GM19239 (cell line): Measurements from ENCODE around the gene C11orf68.

Source experiments
- DNase-seq: peaks from one replicate; pipeline ENCODE4 v3.0.0; 2011; ENCODE audit warnings: low spot score; ENCODE audit not compliant: insufficient read length
- FAIRE-seq: peaks from 2 replicates; lab custom pipeline; 2011; peaks lifted over from hg19 to GRCh38; lab: Jason Lieb, UNC

C11orf68 gene

DNA sequence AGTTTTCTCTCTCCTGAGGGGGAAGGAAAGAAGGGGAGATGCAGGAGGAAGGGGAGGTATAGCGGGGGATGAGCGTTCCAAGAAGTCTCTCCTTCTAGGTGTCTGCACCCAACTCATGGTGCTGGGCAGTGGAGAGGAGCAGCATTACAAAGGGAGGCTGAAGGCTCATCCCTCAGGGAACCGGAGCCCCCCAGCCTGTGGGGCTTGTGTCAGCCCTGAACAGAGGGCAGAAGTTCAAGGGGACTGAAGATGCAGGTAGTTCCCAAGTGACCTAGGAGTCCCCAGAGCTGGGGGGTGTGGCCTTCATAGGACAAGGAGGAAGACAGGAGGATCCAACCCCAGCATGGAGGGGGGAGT, 1.8 kb downstream of the C11orf68 start:
- no peak for DNase-seq
- FAIRE-seq, result no peak

DNA sequence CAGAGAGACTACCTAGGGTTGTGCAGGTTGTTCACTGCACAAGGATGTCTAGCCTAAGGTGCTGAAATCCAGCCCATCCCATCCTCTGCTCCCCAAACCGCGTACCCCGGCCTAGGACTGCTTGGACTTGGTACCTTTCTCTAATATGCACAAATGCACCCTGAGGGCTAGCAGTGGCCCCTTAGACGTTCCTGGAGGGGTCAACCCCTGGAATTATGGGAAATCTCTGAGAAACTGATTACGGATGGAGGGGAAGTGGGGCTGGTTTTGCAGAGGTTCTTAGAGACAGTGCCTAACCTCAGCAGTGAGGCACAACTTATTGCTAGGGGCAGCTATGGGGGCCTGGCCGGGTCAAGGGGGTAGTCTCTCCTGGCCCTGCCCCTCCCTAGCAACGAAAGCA, 2.5 kb downstream of the C11orf68 start:
- DNase-seq (no peak), FAIRE-seq (no peak)

DNA sequence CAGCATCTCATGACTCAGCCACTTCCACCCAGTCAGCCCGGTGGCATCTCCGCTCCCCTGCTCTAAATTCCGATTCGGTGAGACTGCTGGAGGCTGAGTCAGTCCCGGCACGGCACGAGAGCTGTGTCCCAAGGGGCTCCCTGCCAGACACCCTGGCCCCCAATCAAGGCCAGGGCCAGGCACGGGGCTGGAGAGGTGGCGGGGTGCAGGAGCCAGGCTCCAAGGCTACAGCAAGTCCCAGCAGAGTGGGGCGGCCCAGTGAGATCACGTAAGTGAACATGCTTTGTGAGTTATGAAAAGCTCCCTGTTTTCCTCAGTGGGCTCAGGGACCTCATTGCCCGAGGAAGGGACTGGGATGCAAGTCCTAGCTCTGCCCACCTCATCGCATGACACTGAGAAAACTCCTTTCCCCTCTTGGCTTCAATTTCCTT, 3.0 kb downstream of the C11orf68 start:
- FAIRE-seq (no peak), DNase-seq (no peak)

DNA sequence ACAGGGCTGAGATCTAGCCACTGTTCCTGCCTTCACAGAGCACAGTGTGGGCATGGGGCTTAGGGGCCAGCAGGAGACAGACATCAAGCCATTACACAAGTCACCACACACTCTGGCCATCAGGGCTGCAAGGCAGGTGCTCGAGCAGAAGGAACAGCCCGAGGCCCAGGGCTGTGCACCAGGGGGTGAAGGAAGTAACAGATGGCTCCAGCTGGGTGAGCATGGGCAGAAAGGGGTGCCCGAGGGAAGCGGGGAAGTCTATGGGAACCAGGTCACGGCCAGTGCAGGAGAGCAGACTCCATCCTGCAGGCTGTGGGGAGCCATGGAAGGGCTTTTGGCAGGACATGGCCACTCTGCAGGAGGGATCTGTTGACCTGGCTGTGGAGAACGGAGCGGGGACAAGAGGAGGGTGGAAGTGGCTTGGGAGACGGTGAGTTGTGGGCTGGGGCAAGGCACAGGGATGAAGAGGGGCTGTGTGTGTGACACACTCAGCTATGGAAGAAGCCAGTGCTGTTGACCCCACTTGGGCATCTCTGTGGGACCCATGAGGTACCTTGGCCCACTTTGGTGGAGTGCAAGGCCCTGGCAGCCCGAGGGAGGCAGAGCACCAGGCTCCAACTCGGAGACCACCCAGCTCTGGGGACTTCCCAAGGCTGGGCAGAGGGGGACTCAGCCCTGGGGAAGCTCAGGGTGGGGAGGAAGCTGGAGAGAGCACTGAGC, 3.6 kb downstream of the C11orf68 start:
- DNase-seq (no peak), FAIRE-seq (no peak)

DNA sequence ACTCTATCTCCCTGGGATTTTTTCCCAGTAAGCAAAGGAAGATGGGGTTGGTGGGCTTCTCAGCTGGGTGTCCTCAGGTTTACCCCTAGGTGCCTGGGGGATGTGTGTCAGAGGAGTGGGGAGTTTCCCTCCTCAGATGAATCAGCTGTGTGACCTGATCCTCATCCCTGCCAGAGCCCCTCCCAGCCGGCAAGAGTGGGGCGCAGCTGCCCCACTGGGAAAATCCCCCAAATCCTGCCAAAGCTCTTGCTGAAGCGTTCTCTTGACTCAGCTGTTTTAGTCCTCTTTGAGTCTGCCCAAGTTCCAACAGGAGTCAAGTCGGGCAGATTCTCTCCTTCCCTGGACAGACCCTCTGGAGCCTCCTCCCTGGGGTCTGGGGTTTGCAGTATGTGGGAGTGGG, 6.0 kb downstream of the C11orf68 start:
- no peak for DNase-seq
- FAIRE-seq, result no peak

DNA sequence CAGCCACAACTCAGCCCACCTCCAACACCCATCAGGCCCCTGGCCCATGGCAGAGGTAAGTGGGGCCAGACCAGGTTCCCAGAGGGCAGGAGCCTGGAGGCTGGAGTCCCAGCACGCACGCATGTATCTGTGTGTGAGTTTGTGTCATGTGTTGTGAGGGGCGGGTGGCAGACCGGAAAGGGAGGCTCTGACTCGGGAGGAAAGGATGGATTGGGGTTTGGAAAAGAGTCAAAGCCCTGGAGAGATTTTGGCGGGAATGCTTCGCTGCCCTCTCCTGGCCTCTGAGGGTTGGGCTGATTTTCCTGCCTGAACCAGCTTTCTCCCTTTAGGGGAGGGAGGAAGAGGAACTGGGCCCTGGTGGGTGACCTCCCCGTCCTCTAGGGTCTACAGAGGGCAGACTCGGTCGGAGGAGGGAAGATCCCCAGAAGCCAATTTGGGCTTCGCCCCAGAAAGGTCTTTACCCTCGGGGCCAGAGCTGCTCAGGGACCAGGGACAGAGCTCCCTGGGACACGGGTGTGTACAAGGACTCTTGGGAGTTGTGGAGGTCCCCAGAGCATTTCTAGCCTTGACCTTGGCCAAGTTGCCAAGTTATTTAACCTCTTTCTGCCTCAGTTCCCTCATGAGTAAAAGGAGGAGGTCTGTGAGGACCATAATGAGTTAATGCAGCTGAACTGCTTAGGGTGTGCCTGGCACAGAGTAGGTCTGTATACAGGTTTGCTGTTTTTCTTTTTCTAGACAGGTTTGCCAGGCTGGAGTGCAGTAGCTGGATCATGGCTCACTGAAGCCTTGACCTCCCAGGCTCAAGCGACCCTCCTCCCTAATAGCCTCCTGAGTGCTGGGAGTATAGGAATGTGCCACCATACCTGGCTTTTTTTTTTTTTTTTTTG, 6.9 kb downstream of the C11orf68 start:
- FAIRE-seq (no peak), DNase-seq (no peak)

DNA sequence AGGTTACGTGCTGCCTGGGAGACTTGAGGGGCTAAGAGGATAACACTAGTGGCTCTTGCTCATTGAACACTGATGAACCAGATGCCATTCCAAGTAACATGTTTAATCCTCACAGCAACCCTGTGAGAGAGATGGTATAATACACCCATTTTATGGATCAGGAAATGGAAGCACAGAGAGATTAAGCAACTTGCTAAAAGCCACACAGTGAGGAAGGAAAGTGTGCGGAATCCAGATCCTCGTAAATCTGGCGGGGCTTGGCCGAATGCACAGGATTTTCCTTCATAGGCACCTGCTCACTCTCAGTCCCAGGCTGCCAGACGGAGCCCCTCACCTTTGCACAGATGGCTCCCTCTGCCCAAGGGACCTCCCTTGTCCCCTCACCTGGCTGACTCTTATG, 11.0 kb downstream of the C11orf68 start:
- FAIRE-seq (no peak), DNase-seq (no peak)

DNA sequence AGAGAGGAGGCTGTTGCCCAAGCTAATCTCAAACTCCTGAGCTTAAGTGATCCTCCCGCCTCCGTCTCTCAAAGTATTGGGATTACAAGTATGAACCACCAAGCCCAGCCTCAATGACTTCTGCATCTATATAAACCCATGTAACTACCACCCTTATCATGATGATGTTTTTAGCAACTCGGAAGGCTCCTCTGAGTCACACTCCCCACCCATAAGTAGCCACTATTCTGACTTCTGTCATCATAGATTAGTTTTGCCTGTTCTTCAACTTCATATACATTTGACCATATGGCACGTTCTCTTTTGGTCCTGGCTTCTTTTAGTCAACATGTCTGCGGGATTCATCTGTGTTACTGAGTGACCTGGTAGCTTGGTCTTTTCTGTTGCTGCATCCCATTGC, 12.3 kb downstream of the C11orf68 start:
- FAIRE-seq, result no peak

DNA sequence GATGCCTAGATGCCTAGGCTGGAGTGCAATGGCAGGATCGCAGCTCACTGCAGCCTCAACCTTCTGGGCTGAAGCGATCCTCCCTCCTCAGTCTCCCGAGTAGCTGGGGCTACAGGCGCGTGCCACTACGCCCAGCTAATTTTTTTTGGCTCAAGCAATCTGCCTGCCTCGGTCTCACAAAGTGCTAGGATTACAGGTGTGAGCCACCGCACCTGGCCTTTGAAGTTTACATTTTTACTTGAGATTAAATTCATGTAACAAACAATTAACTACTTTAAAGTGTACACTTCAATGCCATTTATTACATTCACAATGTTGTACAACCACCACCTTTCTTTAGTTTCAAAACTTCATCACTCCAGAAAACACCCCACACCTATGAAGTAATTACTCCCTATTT, 15.1 kb downstream of the C11orf68 start:
- DNase-seq (no peak), FAIRE-seq (no peak)

More for the DNA sequence above, 12.3 kb downstream of the C11orf68 start:
- DNase-seq, result no peak

DNA sequence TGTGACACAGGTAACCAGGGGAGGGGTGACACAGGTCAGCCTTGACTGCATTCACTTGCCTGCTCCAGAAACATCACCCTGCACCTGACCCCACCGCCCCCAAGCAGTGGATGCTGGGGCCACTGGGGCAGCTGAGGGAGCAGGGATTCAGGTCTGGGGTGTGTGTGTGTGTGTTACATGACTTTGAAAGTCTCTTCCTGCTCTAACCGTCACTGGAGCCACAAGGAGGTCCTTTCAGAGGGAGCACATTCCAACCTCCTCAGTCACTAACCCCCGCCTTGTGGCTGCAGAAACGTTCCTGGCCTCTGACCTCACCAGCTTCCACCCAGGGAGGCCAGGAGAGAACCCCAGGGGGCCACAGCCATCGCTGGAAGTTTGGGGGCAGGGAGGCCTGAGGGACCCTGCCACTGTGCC, 15.8 kb downstream of the C11orf68 start:
- no peak for DNase-seq
- FAIRE-seq, result no peak

DNA sequence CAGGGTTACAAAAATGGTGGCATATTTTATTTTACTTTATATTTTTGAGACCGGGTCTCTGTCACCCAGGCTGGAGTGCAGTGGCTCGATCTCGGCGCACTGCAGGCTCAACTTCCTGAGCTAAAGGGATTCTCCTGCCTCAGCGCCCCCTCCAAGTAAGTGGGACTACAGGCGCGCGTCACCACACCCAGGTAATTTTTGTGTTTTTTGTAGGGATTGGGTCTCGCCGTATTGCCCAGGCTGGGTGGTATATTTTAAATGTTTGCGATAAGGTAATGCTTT, 18.0 kb downstream of the C11orf68 start:
- DNase-seq (no peak), FAIRE-seq (no peak)

DNA sequence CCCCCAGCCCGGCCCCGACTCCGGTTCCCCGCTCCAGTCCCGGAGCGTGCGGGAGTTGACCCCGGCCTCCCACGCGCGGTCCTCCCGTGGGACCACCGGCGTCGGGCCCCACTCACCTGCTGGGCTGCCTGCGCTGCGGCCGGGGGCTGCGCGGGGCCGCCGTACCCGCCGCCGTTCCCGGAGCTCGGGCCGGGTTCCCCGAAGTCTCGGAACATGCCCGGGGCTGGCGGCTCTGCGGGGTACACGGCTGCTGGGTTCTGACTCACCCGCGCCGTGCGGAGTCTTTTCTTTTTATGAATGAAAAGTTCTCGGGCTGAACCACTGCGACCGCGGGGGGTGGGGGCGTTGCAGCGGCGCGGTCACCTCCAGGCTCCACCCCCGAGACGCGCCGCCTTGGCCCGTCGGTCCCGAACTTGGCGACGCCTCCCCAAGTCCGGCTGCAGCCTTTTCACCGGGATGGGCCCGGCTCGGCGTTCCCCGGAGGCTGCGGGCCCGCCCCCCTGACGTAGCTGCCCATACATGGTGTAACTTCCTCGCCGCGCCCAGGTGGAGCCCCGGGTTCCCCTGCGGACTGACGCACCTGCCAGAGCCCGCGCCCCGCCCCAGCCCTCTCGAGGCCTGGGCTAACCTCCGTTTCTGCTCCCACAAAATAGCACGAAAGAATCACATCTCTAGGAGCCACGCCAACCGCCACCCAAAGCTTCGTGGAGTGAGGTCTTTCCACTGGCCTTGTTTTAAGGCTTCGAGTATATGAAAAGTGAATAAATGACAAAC, 18.6 kb downstream of the C11orf68 start, which contains the start of gene FOSL1:
TSS of gene FOSL1 (minus strand) at position 264 of the 774 bp plus-strand sequence. CDS start at position 215, 49 bp downstream.
- FAIRE-seq (peak; percentile 18), DNase-seq (peak; percentile 76)

DNA sequence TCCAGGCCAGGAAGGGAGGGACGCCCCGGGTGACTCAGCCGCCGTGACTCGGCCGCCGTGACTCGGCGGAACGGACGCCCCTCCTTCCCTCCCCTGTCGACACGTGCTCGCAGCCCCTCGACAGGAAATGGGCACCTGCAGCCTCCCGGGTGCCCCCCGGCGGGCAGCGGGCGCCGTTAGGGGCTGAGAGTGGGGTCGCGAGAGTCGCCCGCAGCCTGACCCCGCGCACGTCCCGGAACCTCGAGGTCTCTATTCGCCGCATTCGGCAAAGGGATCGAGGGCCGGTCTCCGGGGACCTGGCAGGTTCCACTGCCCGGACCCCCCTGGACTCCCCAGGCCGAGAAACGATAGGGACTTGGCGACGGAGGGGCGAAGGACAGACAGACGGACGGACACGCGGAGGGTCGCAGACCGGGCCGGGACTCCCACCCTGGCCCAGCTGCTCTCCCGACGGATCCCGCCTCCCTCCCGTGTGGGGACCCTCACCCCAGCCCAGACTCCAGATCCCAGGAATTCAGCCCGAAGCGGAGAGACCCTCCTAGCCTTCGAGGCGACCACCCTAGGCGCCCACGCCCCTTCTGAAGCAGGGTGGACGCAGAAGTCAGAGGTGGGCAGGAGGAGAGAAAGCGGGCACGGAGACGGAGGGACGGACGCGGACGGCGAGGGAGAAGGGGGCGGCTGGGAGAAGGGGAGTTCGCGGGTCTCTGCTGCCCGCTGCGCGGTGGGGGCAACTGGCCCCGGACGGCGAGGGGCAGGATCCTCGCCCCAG, 19.3 kb downstream of the C11orf68 start:
- DNase-seq, result no peak
- FAIRE-seq, result no peak

DNA sequence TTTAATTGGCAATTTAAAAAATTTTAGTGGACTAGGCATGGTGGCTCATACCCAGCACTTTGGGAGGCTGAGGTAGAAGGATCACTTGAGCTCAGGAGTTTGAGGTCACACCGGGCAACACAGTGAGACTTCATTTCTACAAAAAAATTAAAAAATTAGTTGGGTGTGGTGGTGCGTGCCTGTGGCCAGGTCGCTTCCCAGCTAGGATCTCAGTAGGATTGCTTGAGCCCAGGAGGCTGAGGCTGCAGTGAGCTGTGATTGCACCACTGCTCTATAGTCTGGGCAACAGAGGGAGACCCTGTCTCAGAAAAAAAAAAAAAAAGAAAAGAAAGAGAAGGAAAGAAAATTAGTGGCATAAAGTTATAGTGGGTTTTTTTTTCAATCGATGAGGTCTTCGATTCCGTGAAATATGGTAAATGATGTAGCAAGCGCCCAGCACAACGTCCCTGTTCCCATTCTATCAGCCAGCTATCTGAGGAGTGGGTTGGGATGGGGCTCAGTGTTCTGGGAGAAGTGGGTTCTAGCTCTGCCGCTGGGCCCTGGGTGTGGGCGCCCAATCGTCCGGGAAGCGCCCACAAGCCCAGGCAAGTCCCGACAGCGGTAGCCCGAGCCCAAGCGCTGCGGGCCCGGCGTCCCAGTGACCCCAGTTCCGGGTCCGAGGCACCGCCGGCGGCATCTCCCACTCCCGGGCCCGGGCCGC, 20.1 kb downstream of the C11orf68 start:
- FAIRE-seq (no peak), DNase-seq (no peak)

DNA sequence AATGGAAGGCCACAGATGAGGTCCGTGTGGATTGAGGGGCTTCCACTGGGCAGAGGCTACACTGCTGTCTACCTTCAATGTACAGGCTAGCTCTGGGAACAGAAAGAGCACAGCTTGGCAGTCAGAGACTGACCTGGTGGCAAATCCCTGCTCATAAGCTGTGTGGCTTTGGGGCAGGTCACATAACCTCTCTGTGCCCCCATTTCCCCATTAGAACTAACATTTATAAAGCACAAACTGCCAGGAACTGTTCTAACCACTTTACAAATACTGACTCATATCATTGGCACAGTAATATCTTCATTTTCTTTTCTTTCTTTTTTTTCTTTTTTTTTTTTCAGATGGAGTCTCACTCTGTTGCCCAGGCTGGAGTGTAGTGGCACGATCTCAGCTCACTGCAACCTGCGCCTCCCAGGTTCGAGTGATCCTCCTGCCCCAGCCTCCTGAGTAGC, 21.8 kb downstream of the C11orf68 start:
- DNase-seq, result no peak
- FAIRE-seq, result no peak

DNA sequence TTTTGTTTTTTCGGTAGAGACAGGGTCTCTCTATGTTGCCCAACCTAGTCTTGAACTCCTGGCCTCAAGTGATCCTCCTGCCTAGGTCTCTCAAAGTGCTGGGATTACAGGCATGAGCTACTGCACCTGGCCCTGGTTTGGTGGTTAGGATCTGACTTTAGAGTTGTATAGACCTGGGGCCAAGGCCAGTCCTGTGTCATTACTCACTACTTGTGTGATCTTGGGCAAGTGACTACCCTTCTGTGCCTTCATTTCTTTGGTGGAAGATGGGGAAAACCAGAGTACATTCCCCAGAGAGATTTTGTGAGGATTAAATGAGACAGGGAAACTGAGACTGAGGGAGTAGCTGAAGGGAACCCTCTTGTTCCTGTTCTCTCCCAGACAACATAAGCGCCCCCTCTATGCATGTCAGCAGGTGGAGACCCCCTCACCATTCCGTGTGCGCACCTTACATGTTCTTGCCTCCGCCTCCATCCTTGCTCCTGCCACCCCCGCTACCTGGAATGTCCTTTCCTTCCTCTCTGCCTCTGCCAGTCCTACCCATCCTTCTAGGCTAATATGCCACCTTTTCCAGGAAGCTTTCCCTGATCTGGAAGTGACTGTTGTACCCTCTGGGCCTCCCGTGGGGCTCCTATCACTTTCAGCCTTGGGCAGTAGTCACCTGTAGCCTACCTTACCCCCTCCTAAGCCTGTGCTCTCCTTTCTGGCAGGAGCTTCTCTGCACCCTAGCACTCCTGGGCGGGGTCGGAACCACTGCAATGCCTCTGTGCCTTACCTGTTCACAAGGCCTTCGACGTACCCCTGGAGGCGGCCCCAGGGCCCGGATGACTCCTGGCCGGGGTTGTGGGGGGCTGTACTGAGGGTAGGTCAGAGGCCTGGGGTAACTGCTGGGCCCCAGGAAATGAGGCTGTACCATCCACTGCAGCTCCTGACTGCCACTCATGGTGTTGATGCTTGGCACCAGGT, 22.5 kb downstream of the C11orf68 start:
- FAIRE-seq, result no peak
- DNase-seq, result no peak

DNA sequence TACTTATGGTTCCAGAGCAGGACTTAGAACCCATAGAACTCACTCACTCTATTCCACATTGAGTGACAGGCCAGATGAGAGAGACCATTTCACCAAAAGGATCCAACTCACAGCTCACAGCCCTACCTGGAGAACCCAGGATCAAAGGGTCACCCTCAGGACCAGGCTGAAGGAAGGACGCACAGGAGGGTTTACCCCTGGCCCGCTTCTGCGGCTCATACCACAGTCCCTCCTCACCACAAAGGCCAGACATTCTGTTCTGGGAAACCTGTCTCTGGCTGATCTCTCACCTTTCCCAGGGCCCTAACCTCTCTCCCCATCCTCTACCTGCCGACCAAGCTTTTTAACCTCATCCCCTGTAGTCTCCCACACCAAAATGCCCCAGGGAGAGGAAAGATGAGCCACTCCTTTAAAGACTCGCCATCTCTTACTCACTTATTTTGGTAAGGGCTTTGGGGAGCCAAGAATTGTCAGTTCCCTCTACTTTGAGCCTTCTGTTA, 23.3 kb downstream of the C11orf68 start:
- FAIRE-seq, result no peak
- no peak for DNase-seq

DNA sequence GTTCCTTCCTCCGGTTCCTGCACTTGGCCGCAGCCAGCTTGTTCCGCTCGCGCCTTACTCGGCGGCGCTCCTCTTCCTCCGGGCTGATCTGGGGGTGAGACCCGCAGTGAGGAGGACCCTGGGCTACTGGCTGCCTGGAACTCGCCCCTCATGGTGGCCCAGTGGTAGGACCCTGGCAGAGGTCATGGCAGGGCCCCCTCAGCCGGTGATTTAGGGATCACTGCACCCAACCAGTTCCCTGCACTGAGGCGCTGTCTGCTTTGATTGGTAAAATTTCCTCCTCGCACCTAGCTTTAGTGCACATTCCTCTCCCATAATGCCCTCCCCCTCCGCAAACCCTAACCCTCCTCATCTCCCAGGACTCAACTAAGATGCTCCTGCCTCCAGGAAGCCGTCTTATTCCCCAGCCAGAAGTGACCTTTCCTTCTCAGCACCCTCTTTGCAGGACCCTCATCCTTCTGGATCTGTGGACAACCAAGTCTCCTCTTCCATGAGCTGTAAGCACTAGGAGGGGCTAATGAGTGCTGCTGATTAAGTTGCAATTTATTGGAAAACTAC, 24.7 kb downstream of the C11orf68 start:
- no peak for DNase-seq
- FAIRE-seq, result no peak
